Placental pericyte (primary cell): Measurements from ENCODE around the gene C10orf53. TPM values are rescaled to one million over a fixed set of nuclear protein-coding genes. Genes with fewer than 3 reads are reported as not detected.

ENCODE experiments used
- total RNA-seq: library from RNA; depleted of rRNA; stranded (reverse); fragments of >200 nt; gene quantifications from 2 replicates; pipeline ENCODE4 v1.2.3, GENCODE V29; 2012

Gene C10orf53
- not detected in 2 replicates for total RNA-seq

DNA sequence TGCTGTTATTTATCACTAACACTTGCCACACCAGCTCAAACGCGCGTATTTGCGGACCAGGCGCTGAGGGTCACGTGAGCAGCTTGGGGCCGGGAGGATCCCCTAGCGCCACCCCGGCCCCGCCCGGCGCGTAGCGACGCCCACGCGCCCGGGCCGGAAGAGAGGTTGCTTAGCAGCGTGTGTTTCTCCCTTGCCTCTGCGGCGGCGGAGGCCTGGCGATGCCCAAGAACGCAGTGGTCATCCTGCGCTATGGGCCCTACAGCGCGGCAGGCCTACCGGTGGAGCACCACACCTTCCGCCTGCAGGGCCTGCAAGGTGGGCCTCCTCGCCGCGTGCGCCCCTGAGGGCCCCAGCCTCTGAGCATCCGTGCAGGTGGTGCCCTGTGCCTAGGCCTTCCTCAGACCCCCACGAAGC, at the start of gene C10orf53:
Gene C10orf53 (plus strand): TSS at position 172 of the 414 bp plus-strand sequence. CDS start 47 bp downstream, at position 219.

Other genes with a start within 250 kb of the C10orf53 start
- gene ERCC6, start 140.5 kb upstream of the C10orf53 start, total RNA-seq = 14.0 and 22.2 TPM in 2 replicates
- gene SLC18A3, start 69.3 kb upstream of the C10orf53 start, total RNA-seq = not detected in 2 replicates
- not detected in 2 replicates for gene CHAT, start 65.6 kb upstream of the C10orf53 start, total RNA-seq
- gene OGDHL, start 82.7 kb downstream of the C10orf53 start, total RNA-seq = 0.14 and 0.22 TPM in 2 replicates